HG03571 (cell line): ENCODE results near the gene DPY19L3.
"Not testable (repeated sequence)": the region's sequence is repeated elsewhere in the genome, so short reads cannot be mapped to it uniquely, and the experiment has no call there.

Experiments used
- ATAC-seq: cut with Tn5 transposase; IDR thresholded peaks from one replicate; pipeline ENCODE4 v1.9.1; 2021; ENCODE audit not compliant: unreplicated experiment

The DPY19L3 gene

GRCh38 chr19:32405431-32406160, at the start of gene DPY19L3:
Gene DPY19L3, plus strand, starts transcription at chr19:32405770. Its CDS starts 2,484 bp downstream, at chr19:32408254.
- ATAC-seq, result peak; percentile 96

GRCh38 chr19:32357720-32358119, 47.9 kb upstream of the DPY19L3 start:
- ATAC-seq, result no peak

- no peak for ATAC-seq
These were observed 47.2 kb upstream of the DPY19L3 start for GRCh38 chr19:32358321-32358720.

GRCh38 chr19:32359581-32359980, 46.0 kb upstream of the DPY19L3 start:
- no peak for ATAC-seq

GRCh38 chr19:32361574-32362317, 43.8 kb upstream of the DPY19L3 start:
- ATAC-seq, result no peak

GRCh38 chr19:32362318-32362691, 43.3 kb upstream of the DPY19L3 start:
- no peak for ATAC-seq

GRCh38 chr19:32363175-32363574, 42.4 kb upstream of the DPY19L3 start:
- no peak for ATAC-seq

GRCh38 chr19:32363632-32364031, 41.9 kb upstream of the DPY19L3 start:
- no peak for ATAC-seq

GRCh38 chr19:32364040-32364439, 41.5 kb upstream of the DPY19L3 start:
- ATAC-seq, result no peak

GRCh38 chr19:32367063-32367462, 38.5 kb upstream of the DPY19L3 start:
- ATAC-seq, result no peak

GRCh38 chr19:32367948-32368536, 37.5 kb upstream of the DPY19L3 start:
- no peak for ATAC-seq

GRCh38 chr19:32368787-32369186, 36.8 kb upstream of the DPY19L3 start:
- no peak for ATAC-seq

GRCh38 chr19:32372726-32373517, 32.6 kb upstream of the DPY19L3 start:
- no peak for ATAC-seq

- no peak for ATAC-seq
These were observed 31.8 kb upstream of the DPY19L3 start for GRCh38 chr19:32373585-32374295.

GRCh38 chr19:32374362-32374761, 31.2 kb upstream of the DPY19L3 start:
- ATAC-seq, result not testable (repeated sequence)

- not testable (repeated sequence) for ATAC-seq
These were observed 28.5 kb upstream of the DPY19L3 start for GRCh38 chr19:32377088-32377487.

GRCh38 chr19:32380269-32380668, 25.3 kb upstream of the DPY19L3 start:
- ATAC-seq, result no peak

GRCh38 chr19:32387701-32388392, 17.7 kb upstream of the DPY19L3 start:
- ATAC-seq, result no peak

GRCh38 chr19:32388393-32388855, 17.1 kb upstream of the DPY19L3 start:
- no peak for ATAC-seq

GRCh38 chr19:32392901-32393300, 12.7 kb upstream of the DPY19L3 start:
- no peak for ATAC-seq
